ENCODE measurements around the gene CRYBB2.

- no peak for TF ChIP-seq CTCF (IDR thresholded peaks at IDR 0.05)
- no peak for TF ChIP-seq EP300 (IDR thresholded peaks at IDR 0.05)
- TF ChIP-seq POLR2A (IDR thresholded peaks at IDR 0.05), result no peak
- TF ChIP-seq POLR2AphosphoS5 (IDR thresholded peaks at IDR 0.05), result no peak
Measured at GRCh38 chr22:25219211-25219689, at the start of gene CRYBB2.
